A673 (cell line): ENCODE data around the gene PDE4C.

Experiments used
- CTCF ChIP-seq: fragments of 300-800, 200-600 bp; sonication (generic); conservative IDR thresholded peaks from 2 replicates; pipeline ENCODE4 v1.5.1; 2017; ENCODE audit warnings: low read depth, mild to moderate bottlenecking, antibody characterized with exemption, low read length, moderate library complexity, mixed read lengths
- EZH2 ChIP-seq: fragments of 200-600 bp; sonication (generic); IDR thresholded peaks from 2 replicates; pipeline ENCODE4 v1.6.1; 2017; ENCODE audit warnings: borderline replicate concordance, low read depth, mild to moderate bottlenecking, mixed read lengths, antibody characterized with exemption, low read length; ENCODE audit not compliant: poor library complexity, severe bottlenecking

- no peak for TF ChIP-seq CTCF
- TF ChIP-seq EZH2 = no peak
These were observed 5.5 kb upstream of the PDE4C start for GRCh38 chr19:18231775-18232174.
